GM12865 (cell line): ENCODE data around the gene TMSB4X.
"Not testable (repeated sequence)": the region's sequence is repeated elsewhere in the genome, so short reads cannot be mapped to it uniquely, and the experiment has no call there.

ENCODE experiments used
- DNase-seq: peaks from one replicate; pipeline ENCODE4 v3.0.0; 2010; ENCODE audit warnings: low read depth
- H3K4me3 ChIP-seq: 2 replicates; pipeline ENCODE4 v1.5.1; 2011; ENCODE audit warnings: mild to moderate bottlenecking, low read depth, low read length, control low read depth
- TF ChIP-seq, protein P1 (sequence below): IDR thresholded peaks from 2 replicates; pipeline ENCODE4 v1.5.1; 2011; ENCODE audit warnings: low read length, control low read depth, low read depth, inconsistent platforms; ENCODE audit not compliant: insufficient read depth; ENCODE audit errors: missing control alignments

Gene TMSB4X

DNA sequence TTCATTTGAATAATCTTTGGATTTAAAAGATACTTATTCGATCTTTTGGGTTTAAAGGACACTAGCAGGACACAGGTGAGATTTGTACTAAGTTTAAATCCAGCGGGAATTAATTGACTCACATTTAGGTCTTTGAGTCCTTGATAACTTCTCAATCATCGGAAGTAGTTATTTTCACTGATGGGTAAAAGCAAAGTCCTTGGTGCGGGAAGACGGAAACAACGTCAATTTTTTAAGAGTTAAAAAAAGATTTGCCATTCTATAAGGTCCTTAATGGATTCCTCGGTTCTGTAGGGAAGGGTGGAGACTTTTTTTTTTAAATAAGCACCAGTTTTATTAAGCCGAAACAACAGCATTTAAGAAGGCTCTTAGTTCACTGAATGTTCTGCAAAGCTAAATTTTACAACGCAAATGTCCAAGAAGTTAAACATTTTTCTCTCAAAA, 2.9 kb downstream of the TMSB4X start:
- peak overlapping the region; percentile 90 for H3K4me3 ChIP-seq
- TF ChIP-seq, protein P1, sequence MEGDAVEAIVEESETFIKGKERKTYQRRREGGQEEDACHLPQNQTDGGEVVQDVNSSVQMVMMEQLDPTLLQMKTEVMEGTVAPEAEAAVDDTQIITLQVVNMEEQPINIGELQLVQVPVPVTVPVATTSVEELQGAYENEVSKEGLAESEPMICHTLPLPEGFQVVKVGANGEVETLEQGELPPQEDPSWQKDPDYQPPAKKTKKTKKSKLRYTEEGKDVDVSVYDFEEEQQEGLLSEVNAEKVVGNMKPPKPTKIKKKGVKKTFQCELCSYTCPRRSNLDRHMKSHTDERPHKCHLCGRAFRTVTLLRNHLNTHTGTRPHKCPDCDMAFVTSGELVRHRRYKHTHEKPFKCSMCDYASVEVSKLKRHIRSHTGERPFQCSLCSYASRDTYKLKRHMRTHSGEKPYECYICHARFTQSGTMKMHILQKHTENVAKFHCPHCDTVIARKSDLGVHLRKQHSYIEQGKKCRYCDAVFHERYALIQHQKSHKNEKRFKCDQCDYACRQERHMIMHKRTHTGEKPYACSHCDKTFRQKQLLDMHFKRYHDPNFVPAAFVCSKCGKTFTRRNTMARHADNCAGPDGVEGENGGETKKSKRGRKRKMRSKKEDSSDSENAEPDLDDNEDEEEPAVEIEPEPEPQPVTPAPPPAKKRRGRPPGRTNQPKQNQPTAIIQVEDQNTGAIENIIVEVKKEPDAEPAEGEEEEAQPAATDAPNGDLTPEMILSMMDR: no peak
- DNase-seq: no peak

GRCh38 chrX:12978205-12979025, 3.5 kb downstream of the TMSB4X start:
- DNase-seq: peak; percentile 93
- TF ChIP-seq, protein P1: no peak
- H3K4me3 ChIP-seq: peak overlapping the region; percentile 90

DNA sequence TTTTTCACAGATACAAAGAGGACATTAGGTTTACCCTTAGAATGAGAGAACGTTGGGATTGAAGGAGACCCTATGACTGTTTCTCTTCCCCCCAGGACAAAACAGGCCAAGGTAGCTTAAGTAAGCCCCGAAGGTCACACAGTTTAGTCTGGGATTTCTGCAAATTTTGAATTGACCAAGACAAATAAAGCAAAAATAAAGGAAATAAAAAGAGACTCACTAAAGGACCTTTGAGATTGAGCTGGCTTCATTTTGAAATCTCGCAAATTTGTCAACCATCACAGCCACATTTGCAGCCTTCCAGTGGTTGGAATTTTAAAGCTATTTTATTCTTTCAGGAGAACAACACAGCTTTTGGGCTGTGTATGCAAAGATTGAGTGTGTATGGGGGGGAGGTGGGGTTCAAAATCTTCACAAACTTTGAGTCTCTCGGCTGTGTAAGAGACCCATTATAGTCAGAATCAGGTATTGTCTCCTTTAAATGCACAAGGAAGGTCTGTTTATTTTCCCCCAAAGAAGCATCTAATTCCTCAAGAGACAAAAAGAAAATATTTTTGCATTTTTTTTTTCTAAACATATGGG, 4.2 kb downstream of the TMSB4X start:
- TF ChIP-seq, protein P1: no peak
- peak overlapping the region; percentile 90 for H3K4me3 ChIP-seq
- peak; percentile 52 for DNase-seq

GRCh38 chrX:12979616-12980015, 4.7 kb downstream of the TMSB4X start:
- H3K4me3 ChIP-seq: no peak overlapping the region
- TF ChIP-seq, protein P1: no peak

DNA sequence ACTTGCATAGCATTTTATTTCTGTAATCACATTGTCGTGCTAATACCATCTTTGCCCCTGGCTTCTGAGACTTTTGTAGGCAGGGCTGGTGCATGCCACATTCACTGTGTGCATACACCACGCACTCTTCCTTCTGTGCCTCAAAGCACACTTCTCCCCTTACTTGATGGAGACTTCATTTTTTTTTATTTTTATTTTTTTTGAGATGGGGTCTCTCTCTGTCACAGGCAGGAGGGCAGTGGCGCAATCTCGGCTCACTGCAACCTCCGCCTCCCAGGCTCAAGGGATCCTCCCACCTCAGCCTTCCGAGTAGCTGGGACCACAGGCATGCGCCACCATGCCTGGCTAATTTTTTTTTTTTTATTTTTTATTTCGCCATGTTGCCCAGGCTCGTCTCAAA, 5.1 kb downstream of the TMSB4X start:
- DNase-seq, H3K4me3 ChIP-seq: not testable (repeated sequence)

More at GRCh38 chrX:12979616-12980015, 4.7 kb downstream of the TMSB4X start:
- DNase-seq: peak; percentile 38

DNA sequence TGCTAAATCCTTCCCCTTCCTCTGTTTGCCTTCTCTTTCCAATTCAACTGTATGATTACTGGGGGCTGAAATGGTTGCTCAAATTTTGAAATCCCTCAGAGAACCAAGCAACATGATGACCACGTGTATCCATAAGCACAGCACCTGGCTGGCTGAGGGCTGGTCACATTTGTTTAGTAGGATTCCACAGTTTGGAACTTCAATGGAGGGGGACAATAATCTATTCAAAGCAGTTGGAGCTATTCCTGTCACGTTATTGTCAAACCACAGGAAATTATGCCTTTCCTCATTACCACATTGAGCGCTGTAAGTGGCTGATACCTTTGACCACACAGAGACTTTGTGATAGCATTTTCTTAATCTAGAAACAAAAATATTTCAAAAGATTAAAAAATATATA, 7.0 kb downstream of the TMSB4X start:
- DNase-seq: peak; percentile 21
- no peak overlapping the region for H3K4me3 ChIP-seq
- TF ChIP-seq, protein P1: no peak

- TF ChIP-seq, protein P1: no peak
- peak; percentile 80 for DNase-seq
- H3K4me3 ChIP-seq: peak overlapping the region; percentile 28
Measured at GRCh38 chrX:12984603-12985319, 9.9 kb downstream of the TMSB4X start.
